Coronary artery (tissue), 2 donors: ENCODE data around the gene APEX1.
A peak's percentile ranks its signal among the peaks of the same experiment; 100 is the strongest.

Source experiments
- DNase-seq: peaks from one replicate; pipeline ENCODE4 v3.0.0-alpha.2; 2017; ENCODE audit warnings: low spot score
- H3K27ac ChIP-seq, 2 donors: fragments of 200-600 bp; sonication (generic); one replicate each; pipeline ENCODE4 v1.5.1; 2016 to 2019
- H3K4me3 ChIP-seq: fragments of 200-600 bp; sonication (generic); 2 replicates; pipeline ENCODE4 v1.5.1; 2016; ENCODE audit warnings: mild to moderate bottlenecking, moderate library complexity
- TF ChIP-seq, protein P1 (sequence below): fragments of 200-600 bp; sonication (generic); IDR thresholded peaks from one replicate; pipeline ENCODE4 v1.5.1; 2019; ENCODE audit warnings: antibody characterized with exemption

The APEX1 gene

DNA sequence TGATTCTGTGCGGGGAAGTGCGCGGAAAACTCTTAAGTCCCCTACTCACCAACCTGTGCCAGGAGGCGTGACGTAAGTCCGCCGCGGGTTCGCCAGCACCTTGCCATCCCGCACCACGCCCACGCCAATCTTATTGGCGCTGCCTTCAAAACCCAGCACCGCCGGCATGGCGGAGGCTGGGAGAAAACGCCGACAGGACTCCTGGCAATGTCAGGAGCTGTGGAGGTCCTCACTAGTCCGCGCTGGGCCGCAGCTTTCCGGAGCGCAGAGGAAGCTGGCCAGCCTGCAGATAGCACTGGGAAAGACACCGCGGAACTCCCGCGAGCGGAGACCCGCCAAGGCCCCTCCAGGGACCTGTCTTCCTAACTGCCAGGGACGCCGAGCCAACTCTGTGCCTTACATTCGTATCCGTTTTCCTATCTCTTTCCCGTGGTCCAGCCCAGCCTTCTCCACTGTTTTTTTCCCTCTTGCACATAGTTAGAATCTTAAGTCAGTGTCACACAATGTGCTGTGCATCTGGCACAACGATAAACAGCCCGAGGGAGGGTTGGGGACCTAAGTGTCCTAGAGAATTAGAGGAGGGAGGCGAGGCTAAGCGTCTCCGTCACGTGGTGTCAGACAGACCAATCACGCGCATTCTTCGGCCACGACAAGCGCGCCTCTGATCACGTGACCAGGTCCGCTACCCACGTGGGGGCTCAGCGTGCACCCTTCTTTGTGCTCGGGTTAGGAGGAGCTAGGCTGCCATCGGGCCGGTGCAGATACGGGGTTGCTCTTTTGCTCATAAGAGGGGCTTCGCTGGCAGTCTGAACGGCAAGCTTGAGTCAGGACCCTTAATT is at the start of gene APEX1, which contains the start of gene OSGEP:
Gene APEX1, plus strand, starts transcription at position 711 of the 839 bp plus-strand sequence. CDS start 420 bp downstream, outside the sequence.
Gene OSGEP, minus strand, starts transcription at position 297 of the 839 bp plus-strand sequence. Its CDS starts 129 bp downstream, at position 168.
- peak within 1 kb of the TSS; percentile 89 to 90 for H3K27ac ChIP-seq
- TF ChIP-seq, protein P1, sequence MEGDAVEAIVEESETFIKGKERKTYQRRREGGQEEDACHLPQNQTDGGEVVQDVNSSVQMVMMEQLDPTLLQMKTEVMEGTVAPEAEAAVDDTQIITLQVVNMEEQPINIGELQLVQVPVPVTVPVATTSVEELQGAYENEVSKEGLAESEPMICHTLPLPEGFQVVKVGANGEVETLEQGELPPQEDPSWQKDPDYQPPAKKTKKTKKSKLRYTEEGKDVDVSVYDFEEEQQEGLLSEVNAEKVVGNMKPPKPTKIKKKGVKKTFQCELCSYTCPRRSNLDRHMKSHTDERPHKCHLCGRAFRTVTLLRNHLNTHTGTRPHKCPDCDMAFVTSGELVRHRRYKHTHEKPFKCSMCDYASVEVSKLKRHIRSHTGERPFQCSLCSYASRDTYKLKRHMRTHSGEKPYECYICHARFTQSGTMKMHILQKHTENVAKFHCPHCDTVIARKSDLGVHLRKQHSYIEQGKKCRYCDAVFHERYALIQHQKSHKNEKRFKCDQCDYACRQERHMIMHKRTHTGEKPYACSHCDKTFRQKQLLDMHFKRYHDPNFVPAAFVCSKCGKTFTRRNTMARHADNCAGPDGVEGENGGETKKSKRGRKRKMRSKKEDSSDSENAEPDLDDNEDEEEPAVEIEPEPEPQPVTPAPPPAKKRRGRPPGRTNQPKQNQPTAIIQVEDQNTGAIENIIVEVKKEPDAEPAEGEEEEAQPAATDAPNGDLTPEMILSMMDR, result no peak
- peak within 1 kb of the TSS; percentile 84 for H3K4me3 ChIP-seq
- DNase-seq, result peak; percentile 98

DNA sequence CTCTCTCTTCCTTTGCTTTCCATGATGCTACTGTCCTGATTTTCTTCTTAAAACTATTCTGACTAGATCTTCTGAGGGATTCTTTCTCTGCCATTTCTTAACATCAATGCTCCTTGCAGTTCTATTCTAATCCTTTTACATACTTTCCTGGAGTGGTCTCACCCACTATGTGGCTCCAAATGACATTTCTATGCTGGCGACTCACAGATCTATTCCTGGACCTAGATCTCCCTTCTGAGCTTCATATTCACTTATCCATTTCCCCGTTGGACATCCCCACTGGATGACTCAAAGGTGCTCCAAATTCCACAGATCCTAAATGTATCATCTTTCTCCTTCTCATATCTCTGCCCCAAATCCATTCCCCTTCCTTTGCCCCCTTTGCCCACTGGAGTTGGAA is 45.8 kb upstream of the APEX1 start:
- H3K4me3 ChIP-seq, result no peak overlapping the region
- H3K27ac ChIP-seq, result no peak overlapping the region
- no peak for DNase-seq
- TF ChIP-seq, protein P1, result no peak

DNA sequence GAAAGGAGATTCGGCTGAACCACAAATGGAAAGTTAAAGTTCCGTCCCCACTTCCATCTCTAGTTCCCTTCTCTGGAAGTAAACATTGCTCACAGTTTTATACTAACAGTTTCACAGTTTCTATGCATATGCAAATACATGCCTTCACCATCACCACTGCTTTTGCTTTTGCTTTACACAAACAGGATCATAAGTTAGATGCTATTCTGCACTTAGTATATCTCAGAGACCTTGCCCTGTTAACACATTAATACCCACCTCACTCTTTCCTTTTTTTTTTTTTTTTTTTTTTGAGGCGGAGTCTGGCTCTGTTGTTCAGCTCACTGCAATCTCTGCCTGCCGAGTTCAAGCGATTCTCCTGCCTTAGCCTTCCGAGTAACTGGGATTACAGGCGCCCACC is 42.6 kb upstream of the APEX1 start:
- no peak for DNase-seq
- TF ChIP-seq, protein P1, result no peak
- Histone ChIP-seq H3K4me3 (peak overlapping the region; percentile 85), H3K27ac (peak overlapping the region; percentile 85 to 97)

DNA sequence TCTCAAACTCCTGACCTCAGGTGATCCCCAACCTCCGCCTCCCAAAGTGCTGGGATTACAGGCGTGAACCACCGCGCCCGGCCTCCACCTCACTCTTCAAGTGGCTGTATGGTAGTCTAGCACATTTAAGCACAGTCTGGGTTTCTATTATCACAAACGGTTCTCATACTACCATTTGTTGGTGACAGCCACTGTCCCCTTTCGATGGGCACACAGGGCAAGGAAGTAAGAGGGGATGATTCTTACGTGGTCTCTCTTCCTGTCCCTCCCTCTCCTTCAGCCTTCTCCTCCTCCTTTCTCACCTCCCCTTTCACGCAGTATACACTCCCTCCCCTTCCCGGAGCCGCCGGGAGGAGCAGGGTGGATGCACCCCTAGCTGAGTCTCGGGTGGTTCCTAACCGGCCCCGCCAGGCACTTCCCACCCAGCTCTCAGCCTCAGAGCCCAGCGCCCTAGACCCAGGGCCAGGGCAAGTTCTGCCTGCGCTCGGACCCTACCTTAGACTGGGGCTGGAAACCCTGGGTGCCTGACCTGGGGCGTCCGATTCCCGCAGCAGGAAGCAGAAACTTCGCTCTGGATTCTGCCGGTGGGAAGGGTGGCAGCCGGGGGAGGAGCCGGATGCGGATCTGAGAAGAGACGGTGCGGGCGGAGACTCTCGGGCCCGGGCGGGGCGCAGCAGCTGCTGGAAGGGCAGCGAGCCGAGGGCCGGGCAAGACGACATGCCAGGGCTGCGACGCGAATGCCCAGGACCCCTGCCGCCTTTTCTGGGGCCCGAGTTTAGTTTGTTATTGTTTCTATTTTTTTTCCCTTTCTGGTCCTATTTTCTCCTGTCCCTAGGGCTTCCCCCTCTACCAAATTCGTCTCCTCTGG is 41.9 kb upstream of the APEX1 start, which contains the start of gene TEP1:
Gene TEP1, minus strand, starts transcription at position 626 of the 868 bp plus-strand sequence. CDS start 5,062 bp downstream, outside the sequence.
- Histone ChIP-seq H3K27ac (peak within 1 kb of the TSS; percentile 85 to 97), H3K4me3 (peak within 1 kb of the TSS; percentile 85)
- TF ChIP-seq, protein P1, result no peak
- peak; percentile 92 for DNase-seq

DNA sequence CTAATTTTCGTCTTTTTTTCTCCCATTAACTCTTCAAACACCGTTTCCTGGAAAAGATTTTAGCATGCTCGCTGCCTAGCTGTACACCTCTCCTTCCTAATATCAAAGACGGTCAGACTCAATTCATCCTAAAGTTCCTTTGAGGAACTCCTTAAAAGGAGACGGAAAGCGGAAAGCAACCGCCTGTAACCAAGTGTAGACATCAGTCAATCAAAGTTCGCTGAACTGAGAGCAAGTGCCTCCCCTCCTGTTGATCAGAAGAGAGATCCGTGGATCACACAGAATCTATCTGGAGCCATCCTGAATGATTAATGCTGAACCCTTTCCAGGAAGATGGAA is 41.3 kb upstream of the APEX1 start:
- DNase-seq, result no peak
- peak overlapping the region; percentile 85 to 97 for H3K27ac ChIP-seq
- TF ChIP-seq, protein P1, result no peak
- peak overlapping the region; percentile 85 for H3K4me3 ChIP-seq

DNA sequence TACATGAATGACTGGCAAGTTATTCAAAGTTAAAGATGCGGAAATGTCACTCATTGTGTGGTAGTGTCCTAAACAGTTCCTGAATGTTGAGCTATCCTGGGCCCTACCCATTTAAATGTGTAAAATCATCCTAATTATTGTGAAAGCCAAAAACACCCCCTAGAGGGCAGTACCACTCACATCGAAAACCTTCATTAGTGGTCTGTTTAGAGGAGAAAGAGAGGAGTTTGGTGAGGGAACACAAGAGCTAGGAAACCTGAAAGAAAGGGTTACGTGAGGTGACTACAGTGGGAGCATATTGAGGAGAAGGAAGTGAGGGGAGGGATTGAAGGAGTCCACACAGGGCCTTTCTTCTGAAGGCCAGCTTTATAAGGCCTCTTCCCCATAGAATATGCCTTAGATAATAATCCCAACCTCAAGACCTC is 39.2 kb upstream of the APEX1 start:
- no peak for DNase-seq
- Histone ChIP-seq H3K4me3 (no peak overlapping the region), H3K27ac (no peak overlapping the region)
- TF ChIP-seq, protein P1, result peak; percentile 40
